ENCODE data around the gene PARP14. TPM values are rescaled to one million over a fixed set of nuclear protein-coding genes. Genes with fewer than 3 reads are reported as not detected.
A peak's percentile ranks its signal among the peaks of the same experiment; 100 is the strongest.

The PARP14 gene
- total and polyA plus RNA-seq, 10 of the 15 experiments (the other 5 are each of a cell fraction or from before 2014, with no cell fraction given): 21.6 to 189 (median 92.7) TPM

DNA sequence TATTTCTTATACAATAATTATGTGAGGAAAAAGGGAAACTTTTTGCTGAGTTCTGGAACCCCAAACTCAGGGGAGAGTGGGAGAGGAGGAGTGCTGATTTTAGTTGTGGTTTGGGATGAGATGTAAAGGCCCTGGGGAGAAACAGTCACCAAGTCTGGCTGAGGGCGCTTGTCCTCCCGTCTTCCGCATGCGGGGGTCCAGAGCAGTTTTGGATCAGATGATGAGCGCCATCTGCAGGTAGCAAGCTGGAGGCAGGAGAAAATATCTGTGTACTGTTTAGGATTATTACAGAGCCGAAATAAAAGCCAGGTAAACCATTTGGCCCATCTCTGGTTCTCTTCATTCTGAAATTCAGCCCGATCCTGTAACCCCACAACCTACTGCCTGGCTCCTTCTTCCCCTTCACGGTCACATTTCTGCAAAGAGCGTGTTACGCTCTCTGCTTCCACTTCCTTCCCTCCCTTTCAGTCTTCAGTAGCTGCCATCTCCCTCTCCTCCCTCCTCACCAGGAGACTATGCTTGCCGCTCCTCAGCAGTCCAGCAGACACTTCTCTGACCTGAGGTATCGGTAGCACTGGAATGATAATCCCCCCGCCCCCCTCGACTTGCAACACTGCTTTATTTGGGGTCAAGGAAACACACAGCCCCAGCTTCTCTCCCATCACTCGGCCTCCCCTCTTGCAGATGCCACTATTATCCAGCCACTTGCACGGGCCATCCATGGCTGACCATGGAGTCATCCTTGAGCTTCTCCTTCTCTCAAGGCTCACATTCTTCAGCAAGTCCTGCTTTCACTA, 1.4 kb upstream of the PARP14 start (continued):
- TF ChIP-seq HCFC1 (IDR thresholded peaks at IDR 0.05; ENCODE audit: low read length): 0 out of 2 replicates have a peak, but pooled peaks have one; percentile 19
- no peak for TF ChIP-seq IRF3 (IDR thresholded peaks at IDR 0.05)
- peak; percentile 39; the same call in 1 of the 2 replicates for TF ChIP-seq PAX5 (IDR thresholded peaks at IDR 0.05; ENCODE audit: borderline replicate concordance, low read depth, low read length)
- TF ChIP-seq, protein P1, sequence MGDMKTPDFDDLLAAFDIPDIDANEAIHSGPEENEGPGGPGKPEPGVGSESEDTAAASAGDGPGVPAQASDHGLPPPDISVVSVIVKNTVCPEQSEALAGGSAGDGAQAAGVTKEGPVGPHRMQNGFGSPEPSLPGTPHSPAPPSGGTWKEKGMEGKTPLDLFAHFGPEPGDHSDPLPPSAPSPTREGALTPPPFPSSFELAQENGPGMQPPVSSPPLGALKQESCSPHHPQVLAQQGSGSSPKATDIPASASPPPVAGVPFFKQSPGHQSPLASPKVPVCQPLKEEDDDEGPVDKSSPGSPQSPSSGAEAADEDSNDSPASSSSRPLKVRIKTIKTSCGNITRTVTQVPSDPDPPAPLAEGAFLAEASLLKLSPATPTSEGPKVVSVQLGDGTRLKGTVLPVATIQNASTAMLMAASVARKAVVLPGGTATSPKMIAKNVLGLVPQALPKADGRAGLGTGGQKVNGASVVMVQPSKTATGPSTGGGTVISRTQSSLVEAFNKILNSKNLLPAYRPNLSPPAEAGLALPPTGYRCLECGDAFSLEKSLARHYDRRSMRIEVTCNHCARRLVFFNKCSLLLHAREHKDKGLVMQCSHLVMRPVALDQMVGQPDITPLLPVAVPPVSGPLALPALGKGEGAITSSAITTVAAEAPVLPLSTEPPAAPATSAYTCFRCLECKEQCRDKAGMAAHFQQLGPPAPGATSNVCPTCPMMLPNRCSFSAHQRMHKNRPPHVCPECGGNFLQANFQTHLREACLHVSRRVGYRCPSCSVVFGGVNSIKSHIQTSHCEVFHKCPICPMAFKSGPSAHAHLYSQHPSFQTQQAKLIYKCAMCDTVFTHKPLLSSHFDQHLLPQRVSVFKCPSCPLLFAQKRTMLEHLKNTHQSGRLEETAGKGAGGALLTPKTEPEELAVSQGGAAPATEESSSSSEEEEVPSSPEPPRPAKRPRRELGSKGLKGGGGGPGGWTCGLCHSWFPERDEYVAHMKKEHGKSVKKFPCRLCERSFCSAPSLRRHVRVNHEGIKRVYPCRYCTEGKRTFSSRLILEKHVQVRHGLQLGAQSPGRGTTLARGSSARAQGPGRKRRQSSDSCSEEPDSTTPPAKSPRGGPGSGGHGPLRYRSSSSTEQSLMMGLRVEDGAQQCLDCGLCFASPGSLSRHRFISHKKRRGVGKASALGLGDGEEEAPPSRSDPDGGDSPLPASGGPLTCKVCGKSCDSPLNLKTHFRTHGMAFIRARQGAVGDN (IDR thresholded peaks at IDR 0.05): peak; percentile 70
- TF ChIP-seq MXI1 (IDR thresholded peaks at IDR 0.05; ENCODE audit: low read depth, low read length): 0 out of 2 replicates have a peak, but pooled peaks have one; percentile 37
- TF ChIP-seq RB1 (IDR thresholded peaks at IDR 0.05; ENCODE audit: borderline replicate concordance): peak; percentile 17; the same call in 1 of the 2 replicates
- peak; percentile 85 for TF ChIP-seq SMARCA5 (IDR thresholded peaks at IDR 0.05)
- TF ChIP-seq SKIL (IDR thresholded peaks at IDR 0.05; ENCODE audit: low read depth, poor library complexity, severe bottlenecking): peak; percentile 74
- TF ChIP-seq HDGF (IDR thresholded peaks at IDR 0.05): peak; percentile 93
- 0 out of 2 replicates have a peak, but pooled peaks have one; percentile 16 for TF ChIP-seq DPF2 (IDR thresholded peaks at IDR 0.05)
- no peak for TF ChIP-seq NR2C2 (IDR thresholded peaks at IDR 0.05; ENCODE audit: borderline replicate concordance, control insufficient read depth, insufficient read length, low read depth)
- peak; percentile 85; the same call in 1 of the 2 replicates for TF ChIP-seq WRNIP1 (IDR thresholded peaks at IDR 0.05; ENCODE audit: borderline replicate concordance, low read depth, low read length)
- peak; percentile 38; the same call in 1 of the 3 replicates for TF ChIP-seq POU2F2 (IDR thresholded peaks at IDR 0.05; ENCODE audit: borderline replicate concordance, low read depth, low read length)
- TF ChIP-seq RAD21 (IDR thresholded peaks at IDR 0.05; ENCODE audit: insufficient read depth, low read depth, low read length): peak; percentile 95
- TF ChIP-seq NFYA (IDR thresholded peaks at IDR 0.05; ENCODE audit: borderline replicate concordance, low read depth, low read length): no peak
- TF ChIP-seq CBFB (IDR thresholded peaks at IDR 0.05; ENCODE audit: low read depth): no peak
- peak; percentile 60 for TF ChIP-seq MEF2B (IDR thresholded peaks at IDR 0.05; ENCODE audit: partially characterized antibody, poor library complexity, severe bottlenecking)
- TF ChIP-seq, protein P2, sequence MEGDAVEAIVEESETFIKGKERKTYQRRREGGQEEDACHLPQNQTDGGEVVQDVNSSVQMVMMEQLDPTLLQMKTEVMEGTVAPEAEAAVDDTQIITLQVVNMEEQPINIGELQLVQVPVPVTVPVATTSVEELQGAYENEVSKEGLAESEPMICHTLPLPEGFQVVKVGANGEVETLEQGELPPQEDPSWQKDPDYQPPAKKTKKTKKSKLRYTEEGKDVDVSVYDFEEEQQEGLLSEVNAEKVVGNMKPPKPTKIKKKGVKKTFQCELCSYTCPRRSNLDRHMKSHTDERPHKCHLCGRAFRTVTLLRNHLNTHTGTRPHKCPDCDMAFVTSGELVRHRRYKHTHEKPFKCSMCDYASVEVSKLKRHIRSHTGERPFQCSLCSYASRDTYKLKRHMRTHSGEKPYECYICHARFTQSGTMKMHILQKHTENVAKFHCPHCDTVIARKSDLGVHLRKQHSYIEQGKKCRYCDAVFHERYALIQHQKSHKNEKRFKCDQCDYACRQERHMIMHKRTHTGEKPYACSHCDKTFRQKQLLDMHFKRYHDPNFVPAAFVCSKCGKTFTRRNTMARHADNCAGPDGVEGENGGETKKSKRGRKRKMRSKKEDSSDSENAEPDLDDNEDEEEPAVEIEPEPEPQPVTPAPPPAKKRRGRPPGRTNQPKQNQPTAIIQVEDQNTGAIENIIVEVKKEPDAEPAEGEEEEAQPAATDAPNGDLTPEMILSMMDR (IDR thresholded peaks at IDR 0.05 in 2 of 3, conservative IDR thresholded peaks at IDR 0.05 in 1 of 3; ENCODE audit: control insufficient read depth in 2 of 3, extremely low read depth in 1 of 3, insufficient read depth in 1 of 3, low read depth in 3 of 3, low read length in 3 of 3): peak; percentile 75 to 91 (median 80)
- 0 out of 2 replicates have a peak, but pooled peaks have one; percentile 45 for TF ChIP-seq STAT1 (conservative IDR thresholded peaks at IDR 0.05)
- TF ChIP-seq MYC (IDR thresholded peaks at IDR 0.05; ENCODE audit: insufficient read depth, insufficient read length, insufficient replicate concordance, low read length, severe bottlenecking): no peak

Measured in GM12878 (cell line).